IMR-90 (cell line): Measurements from ENCODE around the gene CCDC40.

Experiments used
- MAZ ChIP-seq: IDR thresholded peaks from 2 replicates; pipeline ENCODE4 v1.6.1; 2012; ENCODE audit warnings: low read depth, mild to moderate bottlenecking, low read length, improper control_type of control experiment, moderate library complexity, borderline replicate concordance
- NFE2L2 ChIP-seq: fragments of 150-350 bp; IDR thresholded peaks from 2 replicates; pipeline ENCODE4 v1.6.1; 2016; ENCODE audit warnings: low read depth, mild to moderate bottlenecking, low read length
- POLR2A ChIP-seq: IDR thresholded peaks from 2 replicates; pipeline ENCODE4 v1.6.1; 2012; ENCODE audit warnings: mild to moderate bottlenecking, low read depth, low read length
- TF ChIP-seq, protein P1 (sequence below): conservative IDR thresholded peaks from 2 replicates; pipeline ENCODE4 v1.5.1; 2012; ENCODE audit warnings: mild to moderate bottlenecking, low read depth, low read length, improper control_type of control experiment

DNA sequence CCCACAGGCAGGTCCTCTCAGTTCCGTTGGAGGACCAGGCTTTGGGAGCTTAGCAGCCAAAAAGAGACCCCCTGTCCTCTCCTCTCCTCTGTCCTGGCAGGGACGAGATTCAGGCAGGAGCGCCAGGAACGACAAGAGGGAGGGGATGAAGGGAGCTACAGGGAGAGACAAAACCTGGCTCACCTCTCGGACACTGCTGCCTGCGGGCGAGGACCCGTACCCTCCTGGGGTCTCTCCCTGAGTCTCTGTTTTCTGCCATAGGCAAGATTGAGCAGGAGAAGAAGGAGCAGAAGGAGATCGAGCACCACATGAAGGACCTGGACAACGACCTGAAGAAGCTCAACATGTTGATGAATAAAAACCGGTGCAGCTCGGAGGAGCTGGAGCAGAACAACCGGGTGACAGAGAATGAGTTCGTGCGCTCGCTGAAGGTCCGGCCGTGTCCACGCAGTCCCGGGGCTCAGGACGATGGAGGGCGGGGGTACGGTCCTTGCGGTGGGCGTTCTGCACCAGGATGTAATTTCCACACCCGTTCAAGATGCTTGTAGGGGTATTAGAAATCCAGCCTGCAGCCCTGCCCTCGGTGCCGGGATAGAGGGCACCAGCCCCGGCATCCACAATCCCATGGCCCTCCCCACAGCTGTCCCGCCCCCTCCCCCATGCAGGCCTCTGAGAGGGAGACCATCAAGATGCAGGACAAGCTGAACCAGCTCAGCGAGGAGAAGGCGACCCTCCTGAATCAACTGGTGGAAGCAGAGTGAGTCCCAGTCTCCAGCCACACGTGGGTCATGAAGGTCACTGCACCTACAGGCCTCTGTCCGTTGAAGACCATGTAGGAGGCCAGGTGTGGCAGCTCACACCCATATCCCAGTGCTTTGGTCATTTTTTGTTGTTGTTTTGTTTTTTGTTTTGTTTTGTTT lies 51.2 kb downstream of the CCDC40 start:
- TF ChIP-seq, protein P1, sequence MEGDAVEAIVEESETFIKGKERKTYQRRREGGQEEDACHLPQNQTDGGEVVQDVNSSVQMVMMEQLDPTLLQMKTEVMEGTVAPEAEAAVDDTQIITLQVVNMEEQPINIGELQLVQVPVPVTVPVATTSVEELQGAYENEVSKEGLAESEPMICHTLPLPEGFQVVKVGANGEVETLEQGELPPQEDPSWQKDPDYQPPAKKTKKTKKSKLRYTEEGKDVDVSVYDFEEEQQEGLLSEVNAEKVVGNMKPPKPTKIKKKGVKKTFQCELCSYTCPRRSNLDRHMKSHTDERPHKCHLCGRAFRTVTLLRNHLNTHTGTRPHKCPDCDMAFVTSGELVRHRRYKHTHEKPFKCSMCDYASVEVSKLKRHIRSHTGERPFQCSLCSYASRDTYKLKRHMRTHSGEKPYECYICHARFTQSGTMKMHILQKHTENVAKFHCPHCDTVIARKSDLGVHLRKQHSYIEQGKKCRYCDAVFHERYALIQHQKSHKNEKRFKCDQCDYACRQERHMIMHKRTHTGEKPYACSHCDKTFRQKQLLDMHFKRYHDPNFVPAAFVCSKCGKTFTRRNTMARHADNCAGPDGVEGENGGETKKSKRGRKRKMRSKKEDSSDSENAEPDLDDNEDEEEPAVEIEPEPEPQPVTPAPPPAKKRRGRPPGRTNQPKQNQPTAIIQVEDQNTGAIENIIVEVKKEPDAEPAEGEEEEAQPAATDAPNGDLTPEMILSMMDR = no peak
- TF ChIP-seq POLR2A (no peak), MAZ (no peak), NFE2L2 (no peak)
